ENCODE data around the gene FAM240A.

DNA sequence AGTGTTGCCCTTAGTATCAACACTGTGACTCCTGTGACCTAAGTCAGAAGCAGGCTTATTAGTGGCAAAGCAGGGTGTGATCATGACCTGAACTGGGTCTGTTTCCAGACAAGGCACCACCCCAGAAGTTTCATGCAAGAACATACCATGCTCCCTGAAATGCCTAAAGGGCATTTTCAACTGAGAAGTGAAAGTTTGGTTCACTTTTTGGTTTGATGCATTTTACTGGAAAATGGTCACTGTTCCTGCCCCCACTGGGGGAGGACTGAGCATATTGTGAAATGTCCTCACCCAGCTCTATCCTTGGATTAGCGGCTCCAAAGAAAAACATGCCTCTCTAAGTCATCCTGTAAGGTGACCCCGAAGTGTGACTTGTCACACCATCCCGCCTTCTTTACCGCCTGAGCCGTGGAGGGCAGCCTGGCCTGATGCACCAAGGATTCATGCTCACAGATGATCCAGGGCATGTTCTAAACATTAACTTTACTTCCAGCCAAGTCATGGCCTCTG, 3.1 kb upstream of the FAM240A start:
- no peak for TF ChIP-seq CTCF (IDR thresholded peaks at IDR 0.05; ENCODE audit: low read depth, low read length, poor library complexity, severe bottlenecking)
- no peak for TF ChIP-seq EZH2phosphoT487 (IDR thresholded peaks at IDR 0.05; ENCODE audit: borderline replicate concordance, low read length)

All from DOHH2 (cell line).